ENCODE data around the gene CHRNA9. TPM values are rescaled to one million over a fixed set of nuclear protein-coding genes. Genes with fewer than 3 reads are reported as not detected.

Gene CHRNA9
- total and polyA plus RNA-seq, 2 of the 13 experiments (the other 11 are each of a cell fraction or from before 2014, with no cell fraction given), result not detected

GRCh38 chr4:40316782-40317635, 18.1 kb upstream of the CHRNA9 start (continued):
- 0 out of 2 replicates have a peak, but pooled peaks have one; percentile 36 for TF ChIP-seq ZNF362 (CRISPR knock-in tag; IDR thresholded peaks at IDR 0.05; ENCODE audit: borderline replicate concordance)
- TF ChIP-seq RNF2 (conservative IDR thresholded peaks at IDR 0.05; ENCODE audit: low read depth), result 0 out of 2 replicates have a peak, but pooled peaks have one; percentile 44
- no peak for TF ChIP-seq ZNF788 (CRISPR knock-in tag; IDR thresholded peaks at IDR 0.05; ENCODE audit: borderline replicate concordance)
- TF ChIP-seq ZBED4 (CRISPR knock-in tag; IDR thresholded peaks at IDR 0.05; ENCODE audit: borderline replicate concordance), result no peak
- TF ChIP-seq RXRB (CRISPR knock-in tag; IDR thresholded peaks at IDR 0.05; ENCODE audit: borderline replicate concordance), result peak; percentile 51
- TF ChIP-seq FOSL2 (CRISPR knock-in tag; IDR thresholded peaks at IDR 0.05), result peak; percentile 25; the same call in 1 of the 2 replicates
- no peak for TF ChIP-seq ZNF121 (CRISPR knock-in tag; IDR thresholded peaks at IDR 0.05)
- peak; percentile 18 for TF ChIP-seq TEAD3 (CRISPR knock-in tag; optimal IDR thresholded peaks at IDR 0.05; ENCODE audit: borderline replicate concordance)
- peak; percentile 53; the same call in 1 of the 2 replicates for TF ChIP-seq GATAD2A (CRISPR knock-in tag; IDR thresholded peaks at IDR 0.05)
- TF ChIP-seq HNRNPL (IDR thresholded peaks at IDR 0.05; ENCODE audit: low read depth, low read length), result no peak
- TF ChIP-seq ZGPAT (CRISPR knock-in tag; IDR thresholded peaks at IDR 0.05), result peak; percentile 50; the same call in 1 of the 2 replicates
- peak; percentile 23; the same call in 1 of the 2 replicates for TF ChIP-seq ARID4A (CRISPR knock-in tag; IDR thresholded peaks at IDR 0.05; ENCODE audit: borderline replicate concordance)
- TF ChIP-seq ZSCAN21 (CRISPR knock-in tag; IDR thresholded peaks at IDR 0.05; ENCODE audit: borderline replicate concordance), result no peak
- TF ChIP-seq ZBTB7B (CRISPR knock-in tag; IDR thresholded peaks at IDR 0.05), result no peak
- no peak for TF ChIP-seq ATF7 (IDR thresholded peaks at IDR 0.05)
- TF ChIP-seq ATF7 (CRISPR knock-in tag; IDR thresholded peaks at IDR 0.05), result no peak
- TF ChIP-seq RAD21 (CRISPR knock-in tag; IDR thresholded peaks at IDR 0.05), result 0 out of 2 replicates have a peak, but pooled peaks have one; percentile 12
